NCI-H2196 treated with DMSO at 0.1 percent for 48 hours (cell line): Measurements from ENCODE around the gene KHNYN.

Source experiments
- DNase-seq: peaks from one replicate; lab custom pipeline; 2025; ENCODE audit not compliant: unreplicated experiment; lab: John Stamatoyannopoulos, UW

KHNYN gene

GRCh38 chr14:24422261-24422660, 7.5 kb upstream of the KHNYN start:
- DNase-seq: no peak

DNA sequence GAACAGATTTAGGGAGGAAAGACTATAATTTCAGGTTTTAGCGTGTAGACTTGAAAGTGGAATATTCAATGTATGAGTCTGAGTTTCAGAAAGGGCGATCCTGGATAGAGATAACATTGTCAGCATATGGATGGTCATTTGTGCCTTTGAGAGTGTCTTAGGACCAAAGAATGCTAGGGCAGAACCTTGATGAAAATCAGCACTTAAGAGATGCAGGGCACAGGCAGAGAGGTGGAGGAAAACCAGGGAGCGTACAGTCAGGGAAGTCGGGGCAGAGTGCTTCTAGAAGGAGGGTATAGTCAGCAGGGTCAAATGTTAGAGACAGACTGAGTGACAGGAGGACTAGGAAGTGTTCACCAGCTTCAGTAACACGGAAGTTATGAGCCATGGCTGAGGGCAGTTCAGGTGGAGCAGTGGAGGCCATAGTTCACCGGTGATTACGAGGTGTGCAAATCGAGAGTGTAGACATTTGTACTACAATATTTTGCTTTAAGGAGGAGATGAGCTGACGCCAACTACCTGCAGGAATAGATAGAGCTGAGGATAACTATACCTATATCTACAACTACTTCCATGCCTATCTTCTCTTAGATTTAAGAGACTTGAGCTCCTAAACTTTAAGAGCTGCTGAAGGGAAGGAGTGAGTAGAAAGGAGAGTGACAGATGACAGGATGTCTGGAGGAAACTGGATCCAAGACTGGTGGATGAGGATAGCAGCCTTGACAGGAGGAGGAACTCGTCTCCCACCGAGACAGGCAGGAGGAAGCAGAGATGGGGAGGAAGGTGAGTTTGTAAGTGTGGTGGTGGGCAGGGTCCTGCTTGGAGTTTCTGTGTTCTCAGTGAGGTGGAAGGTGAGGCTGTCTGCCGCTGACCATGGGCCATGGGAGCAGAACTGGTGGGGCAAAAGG, 6.8 kb upstream of the KHNYN start:
- DNase-seq: no peak

DNA sequence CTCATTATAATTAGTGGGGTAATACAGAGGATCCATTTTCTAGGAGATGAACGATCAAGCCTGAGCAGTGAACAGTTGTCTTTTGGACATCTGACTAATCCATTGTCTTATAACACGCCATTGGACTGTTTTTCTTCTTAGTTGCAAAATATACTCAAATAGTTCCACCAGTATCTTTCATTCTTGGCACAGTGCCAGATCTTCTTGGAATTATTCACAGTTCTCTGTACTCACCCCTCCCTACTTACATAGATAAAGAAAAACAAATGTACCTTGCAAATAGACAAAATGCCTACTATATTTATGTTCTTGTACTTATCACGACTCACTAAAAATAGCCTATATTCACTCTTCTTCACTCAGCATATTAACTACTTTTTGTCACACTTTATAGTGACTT, 4.0 kb upstream of the KHNYN start:
- no peak for DNase-seq

DNA sequence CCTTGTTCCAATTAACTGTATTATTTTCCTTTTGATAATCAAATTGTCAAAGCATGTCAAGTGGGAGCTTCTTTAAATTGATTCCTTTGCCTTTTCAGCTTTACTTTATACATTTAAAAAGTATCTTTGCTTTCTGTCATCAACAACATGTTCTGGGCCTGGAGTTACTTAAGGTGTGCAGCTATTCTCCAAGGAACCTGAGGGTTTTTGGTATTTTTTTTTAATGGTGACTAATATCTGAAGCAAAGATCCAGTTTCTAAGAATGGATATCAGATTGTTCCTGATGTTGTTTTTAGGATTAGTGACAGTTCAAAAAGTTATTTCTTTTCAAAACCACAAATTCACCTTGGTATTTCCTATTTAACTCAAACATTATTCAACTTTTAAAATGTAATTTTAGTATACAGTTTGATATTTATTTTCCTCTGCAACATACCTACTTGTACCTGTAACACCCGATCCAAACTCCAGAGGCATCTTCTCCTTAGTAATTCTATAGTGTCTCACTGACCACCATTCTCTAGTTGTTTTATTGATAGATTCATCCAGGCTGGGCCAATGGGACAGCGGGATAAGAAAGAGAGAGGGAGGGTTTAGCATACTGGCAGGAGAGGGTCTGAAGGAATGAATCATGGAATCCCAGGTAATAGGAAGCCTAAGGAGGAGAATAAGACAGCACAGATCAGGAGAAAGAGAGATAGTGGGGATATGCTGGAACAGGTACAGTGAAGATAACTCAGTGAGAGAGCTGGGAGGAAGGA, 3.4 kb upstream of the KHNYN start:
- DNase-seq: no peak

- DNase-seq: no peak
Observed at GRCh38 chr14:24426912-24427536, 2.7 kb upstream of the KHNYN start.

GRCh38 chr14:24427537-24428508, 1.9 kb upstream of the KHNYN start:
- DNase-seq: no peak

DNA sequence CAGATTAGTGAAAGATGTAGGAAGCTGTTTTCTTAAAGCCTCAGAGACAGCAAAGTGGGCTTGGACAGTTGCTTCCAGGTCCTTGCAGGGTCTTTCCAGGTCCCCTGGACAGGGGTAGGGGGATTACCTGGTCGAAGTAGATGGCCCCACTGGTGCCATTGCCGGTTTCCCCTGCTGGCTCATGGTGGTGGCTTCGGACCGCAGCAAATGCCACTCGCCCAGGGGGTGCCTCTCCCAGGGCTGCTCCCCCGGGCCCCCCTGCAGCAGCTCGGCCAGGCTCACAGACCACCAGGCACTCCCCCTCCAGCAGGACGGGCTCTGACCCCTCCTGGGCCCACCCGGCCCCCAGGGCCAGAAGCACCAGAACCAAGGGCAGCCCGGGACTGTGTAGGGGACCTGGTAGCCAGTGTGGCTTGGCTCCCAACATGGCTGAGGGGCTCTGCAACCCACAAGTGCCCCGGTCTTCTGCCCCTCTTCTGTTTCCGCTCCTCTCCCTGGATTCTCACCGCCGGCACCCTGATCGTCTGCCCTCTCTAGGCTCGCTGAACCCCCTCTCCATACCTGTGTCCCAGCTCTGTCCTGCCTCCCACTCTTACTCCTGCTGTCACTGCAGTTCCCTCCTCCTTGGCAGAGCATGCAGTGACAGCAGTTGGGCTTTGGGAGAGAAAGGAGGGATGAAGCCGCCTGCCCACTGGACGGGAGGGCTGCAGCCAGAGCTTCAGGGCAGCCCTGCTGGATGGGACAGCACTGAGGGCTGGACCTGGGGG, 943 bp upstream of the KHNYN start:
- no peak for DNase-seq

DNA sequence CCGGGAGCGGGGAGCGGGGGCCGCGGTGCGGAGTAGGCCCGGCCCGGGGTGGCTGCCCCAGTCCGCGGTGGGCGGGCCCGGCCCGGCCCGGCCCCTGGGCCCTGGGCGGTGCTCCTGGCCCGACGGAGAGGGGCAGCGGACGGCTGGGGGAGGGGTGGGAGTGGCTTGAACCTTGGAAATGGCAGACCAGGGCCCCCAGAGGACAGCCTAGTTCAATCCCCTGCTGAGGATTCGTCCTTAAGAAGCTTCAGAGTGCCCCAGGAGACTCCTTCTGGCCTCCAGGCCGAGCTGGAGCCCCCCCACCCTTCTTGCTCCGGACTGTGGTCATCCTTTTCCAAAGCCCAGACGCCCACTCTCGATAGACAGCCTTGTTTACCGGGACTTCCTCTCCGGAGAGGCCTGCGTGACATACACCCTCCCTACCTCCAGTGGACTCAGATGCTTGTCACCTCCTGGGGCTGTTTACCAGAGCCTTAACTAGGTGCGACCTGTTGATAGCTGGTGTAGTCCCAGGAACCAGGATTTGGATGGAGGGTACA, 458 bp downstream of the KHNYN start:
- DNase-seq: no peak

- DNase-seq: no peak
Observed at GRCh38 chr14:24430682-24431568, 1.2 kb downstream of the KHNYN start.

GRCh38 chr14:24431569-24432258, 2.0 kb downstream of the KHNYN start:
- DNase-seq: peak; percentile 73

GRCh38 chr14:24432259-24433131, 2.7 kb downstream of the KHNYN start:
- no peak for DNase-seq

- no peak for DNase-seq
Observed at GRCh38 chr14:24434036-24434435, 4.3 kb downstream of the KHNYN start.

DNA sequence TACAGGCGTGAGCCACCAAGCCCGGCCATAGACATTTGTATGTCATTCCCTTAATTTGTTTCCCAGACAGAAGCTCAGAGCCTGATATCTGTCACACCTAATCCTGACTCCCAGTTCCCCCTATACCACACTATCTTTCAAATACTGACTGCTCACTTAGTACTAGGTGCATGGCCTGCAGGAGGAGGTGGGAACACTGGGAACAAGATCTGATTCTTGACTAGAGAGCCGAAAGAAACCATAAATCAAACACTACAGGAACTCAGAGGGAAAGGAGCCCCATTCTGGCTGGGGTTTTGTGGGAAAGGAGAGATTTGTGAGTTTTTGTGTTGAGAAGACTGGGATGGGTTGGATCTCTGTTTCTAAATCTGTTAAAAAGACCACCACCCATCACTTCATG, 4.9 kb downstream of the KHNYN start:
- DNase-seq: no peak

DNA sequence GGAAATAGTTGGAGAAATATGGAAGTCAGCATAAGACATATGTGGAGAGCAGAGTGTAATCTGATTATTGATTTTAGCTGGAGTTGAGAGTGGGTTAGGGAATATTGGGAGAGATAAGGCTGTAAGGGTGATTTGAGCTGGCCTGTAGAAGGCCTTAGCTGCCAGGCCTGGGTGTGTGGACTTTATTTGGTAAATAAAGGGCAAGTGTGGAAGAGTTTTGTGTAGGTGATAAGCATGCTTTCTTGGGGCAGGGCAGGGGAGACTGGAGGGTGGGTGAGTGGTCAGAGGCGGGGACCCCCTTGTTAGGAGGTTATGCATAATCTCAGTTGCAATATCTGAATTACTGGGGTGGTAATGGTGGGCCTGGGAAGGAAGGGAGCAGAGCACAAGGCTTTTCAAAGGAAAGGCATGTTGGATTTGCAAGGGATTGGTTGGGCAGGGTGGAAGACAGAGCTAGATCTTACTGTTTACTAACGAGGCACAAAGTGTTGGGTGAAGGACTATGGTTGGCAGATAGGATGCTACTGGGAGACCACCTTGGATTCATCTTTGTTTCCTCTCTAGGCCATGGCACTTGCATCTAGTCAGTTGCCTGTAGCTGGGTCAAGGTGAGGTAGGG, 5.5 kb downstream of the KHNYN start:
- DNase-seq: no peak

DNA sequence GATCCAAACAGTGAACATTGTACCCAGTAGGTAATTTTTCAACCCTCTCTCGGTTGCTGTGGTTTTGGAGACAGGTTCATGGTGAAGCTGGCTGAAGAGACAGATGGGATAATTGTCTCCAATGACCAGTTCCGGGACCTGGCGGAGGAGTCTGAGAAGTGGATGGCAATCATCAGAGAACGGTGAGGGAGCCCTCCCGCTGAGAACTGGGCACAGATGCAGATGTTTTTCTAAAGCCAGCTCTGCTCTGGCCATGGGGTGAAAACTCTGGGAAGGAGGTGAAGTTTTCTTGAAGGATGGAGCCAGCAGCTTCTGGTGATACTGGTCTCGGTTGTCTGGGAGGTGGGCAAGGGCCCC, 6.2 kb downstream of the KHNYN start:
- no peak for DNase-seq

- DNase-seq: peak; percentile 49
Observed at GRCh38 chr14:24436355-24437019, 6.7 kb downstream of the KHNYN start.
